K562 (cell line): ENCODE data around the gene IL23R.

Experiments
- CTBP1 ChIP-seq: fragments of 450-650 bp; IDR thresholded peaks from 2 replicates; pipeline ENCODE4 v1.6.1; 2016; ENCODE audit warnings: borderline replicate concordance
- POLR2AphosphoS2 ChIP-seq: IDR thresholded peaks from 2 replicates; pipeline ENCODE4 v1.6.1; 2012; ENCODE audit warnings: low read length, improper control_type of control experiment

DNA sequence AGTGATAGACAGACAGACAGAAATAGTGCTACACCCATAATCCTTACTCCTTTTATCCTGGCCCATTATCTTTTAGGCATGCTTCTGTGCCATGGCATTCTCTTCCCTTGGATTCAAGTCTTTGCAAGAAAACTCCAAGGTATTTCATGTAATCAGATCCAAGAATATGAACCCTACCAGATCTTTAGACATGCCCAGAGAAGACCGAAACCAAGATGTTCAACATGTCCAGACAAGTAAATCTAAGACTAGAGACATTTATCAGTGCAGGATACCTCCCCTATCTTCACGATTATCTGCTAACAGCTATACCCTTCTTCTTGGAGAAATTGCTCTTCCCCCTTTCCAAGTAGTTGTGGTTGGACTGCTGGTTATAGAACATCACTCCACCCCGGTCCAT lies 19.7 kb upstream of the IL23R start:
- TF ChIP-seq CTBP1, result no peak
- no peak for TF ChIP-seq POLR2AphosphoS2
